HepG2 (cell line): Measurements from ENCODE around the gene CALY.

Source experiments
- AGO2 ChIP-seq: fragments of 200-400 bp; formaldehyde crosslinking; optimal IDR thresholded peaks from 2 replicates; pipeline ENCODE3; 2017; ENCODE audit warnings: mild to moderate bottlenecking, low read depth, low read length, moderate library complexity
- MLXIP ChIP-seq: sonication (generic); formaldehyde crosslinking; IDR thresholded peaks from 2 replicates; pipeline ENCODE4 v1.9.0; 2021; ENCODE audit warnings: missing genetic modification reagents, borderline replicate concordance
- TCF7 ChIP-seq: sonication (generic); IDR thresholded peaks from 2 replicates; pipeline ENCODE4 v1.6.1; 2016; ENCODE audit warnings: antibody characterized with exemption, low read depth
- ZNF530 ChIP-seq: sonication (generic); formaldehyde crosslinking; IDR thresholded peaks from 2 replicates; pipeline ENCODE4 v1.5.0; 2020; ENCODE audit warnings: low read depth, mild to moderate bottlenecking, missing genetic modification reagents
- ZSCAN20 ChIP-seq: sonication (generic); formaldehyde crosslinking; IDR thresholded peaks from 2 replicates; pipeline ENCODE4 v1.4.0; 2020; ENCODE audit warnings: missing genetic modification reagents, mild to moderate bottlenecking, borderline replicate concordance

GRCh38 chr10:133358925-133359310 is 22.2 kb upstream of the CALY start:
- TF ChIP-seq MLXIP (CRISPR knock-in tag) (no peak), ZSCAN20 (CRISPR knock-in tag) (no peak), AGO2 (no peak), TCF7 (no peak), ZNF530 (CRISPR knock-in tag) (no peak)
